OCI-LY7 (cell line): ENCODE measurements around the gene HNF1A.

Experiments used
- EZH2phosphoT487 ChIP-seq: fragments of 200-600 bp; sonication (generic); IDR thresholded peaks from 2 replicates; pipeline ENCODE4 v1.6.1; 2018; ENCODE audit warnings: low read depth, borderline replicate concordance, mild to moderate bottlenecking, mixed run types, antibody characterized with exemption, low read length, moderate library complexity, mixed read lengths
- TF ChIP-seq, protein P1 (sequence below): fragments of 200-600 bp; sonication (generic); conservative IDR thresholded peaks from 2 replicates; pipeline ENCODE4 v1.5.1; 2014; ENCODE audit warnings: mild to moderate bottlenecking, antibody characterized with exemption, low read length, moderate library complexity, mixed read lengths

- TF ChIP-seq, protein P1, sequence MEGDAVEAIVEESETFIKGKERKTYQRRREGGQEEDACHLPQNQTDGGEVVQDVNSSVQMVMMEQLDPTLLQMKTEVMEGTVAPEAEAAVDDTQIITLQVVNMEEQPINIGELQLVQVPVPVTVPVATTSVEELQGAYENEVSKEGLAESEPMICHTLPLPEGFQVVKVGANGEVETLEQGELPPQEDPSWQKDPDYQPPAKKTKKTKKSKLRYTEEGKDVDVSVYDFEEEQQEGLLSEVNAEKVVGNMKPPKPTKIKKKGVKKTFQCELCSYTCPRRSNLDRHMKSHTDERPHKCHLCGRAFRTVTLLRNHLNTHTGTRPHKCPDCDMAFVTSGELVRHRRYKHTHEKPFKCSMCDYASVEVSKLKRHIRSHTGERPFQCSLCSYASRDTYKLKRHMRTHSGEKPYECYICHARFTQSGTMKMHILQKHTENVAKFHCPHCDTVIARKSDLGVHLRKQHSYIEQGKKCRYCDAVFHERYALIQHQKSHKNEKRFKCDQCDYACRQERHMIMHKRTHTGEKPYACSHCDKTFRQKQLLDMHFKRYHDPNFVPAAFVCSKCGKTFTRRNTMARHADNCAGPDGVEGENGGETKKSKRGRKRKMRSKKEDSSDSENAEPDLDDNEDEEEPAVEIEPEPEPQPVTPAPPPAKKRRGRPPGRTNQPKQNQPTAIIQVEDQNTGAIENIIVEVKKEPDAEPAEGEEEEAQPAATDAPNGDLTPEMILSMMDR: no peak
- no peak for TF ChIP-seq EZH2phosphoT487
Observed at GRCh38 chr12:121038861-121039668, 60.7 kb downstream of the HNF1A start, which contains the start of gene OASL.
